PFSK-1 (cell line): Measurements from ENCODE around the gene TJP2.

Source experiments
- FOXP2 ChIP-seq: optimal IDR thresholded peaks from 2 replicates; pipeline ENCODE3; 2011; ENCODE audit warnings: borderline replicate concordance, control low read depth, inconsistent platforms; ENCODE audit not compliant: insufficient read depth; ENCODE audit errors: extremely low read length, extremely low read depth
- POLR2AphosphoS5 ChIP-seq: IDR thresholded peaks from 2 replicates; pipeline ENCODE4 v1.6.1; 2012; ENCODE audit warnings: low read depth, mild to moderate bottlenecking, control low read depth, low read length, moderate library complexity
- REST ChIP-seq, 2 experiments: IDR thresholded peaks; 2 replicates each; pipeline versions ENCODE4 v1.6.1 to v1.8.0; 2011 to 2012; ENCODE audit warnings: low read depth in 2 of 2, low read length in 2 of 2, control low read depth in 1 of 2, inconsistent platforms in 1 of 2, mild to moderate bottlenecking in 1 of 2, moderate library complexity in 1 of 2; ENCODE audit not compliant: insufficient read depth in 1 of 2
- SIN3A ChIP-seq: IDR thresholded peaks from 2 replicates; pipeline ENCODE4 v1.6.1; 2012; ENCODE audit warnings: mild to moderate bottlenecking, low read length, moderate library complexity, borderline replicate concordance; ENCODE audit not compliant: insufficient read depth
- TAF1 ChIP-seq: IDR thresholded peaks from 2 replicates; pipeline ENCODE4 v1.6.1; 2012; ENCODE audit warnings: low read length, control low read depth, borderline replicate concordance; ENCODE audit not compliant: insufficient read depth

TJP2 gene

GRCh38 chr9:69204849-69205248, 30.8 kb downstream of the TJP2 start:
- no peak for TF ChIP-seq TAF1
- no peak for TF ChIP-seq REST (IDR thresholded peaks at IDR 0.05; ENCODE audit: insufficient read depth in 1 of 2, low read depth in 2 of 2, low read length in 2 of 2)
- TF ChIP-seq SIN3A, result no peak
- no peak for TF ChIP-seq FOXP2
- TF ChIP-seq POLR2AphosphoS5, result no peak

GRCh38 chr9:69206047-69206446, 32.0 kb downstream of the TJP2 start:
- TF ChIP-seq SIN3A, result no peak
- no peak for TF ChIP-seq REST (IDR thresholded peaks at IDR 0.05; ENCODE audit: insufficient read depth in 1 of 2, low read depth in 2 of 2, low read length in 2 of 2)
- TF ChIP-seq FOXP2, result no peak
- TF ChIP-seq POLR2AphosphoS5, result no peak
- no peak for TF ChIP-seq TAF1

- TF ChIP-seq SIN3A, result no peak
- TF ChIP-seq TAF1, result no peak
- TF ChIP-seq POLR2AphosphoS5, result no peak
- no peak for TF ChIP-seq REST (IDR thresholded peaks at IDR 0.05; ENCODE audit: insufficient read depth in 1 of 2, low read depth in 2 of 2, low read length in 2 of 2)
- TF ChIP-seq FOXP2, result no peak
Observed at GRCh38 chr9:69207503-69207902, 33.4 kb downstream of the TJP2 start.

- TF ChIP-seq SIN3A, result no peak
- no peak for TF ChIP-seq TAF1
- no peak for TF ChIP-seq FOXP2
Observed at GRCh38 chr9:69211424-69212036, 37.5 kb downstream of the TJP2 start.

- TF ChIP-seq POLR2AphosphoS5, result no peak
- no peak for TF ChIP-seq REST (IDR thresholded peaks at IDR 0.05; ENCODE audit: insufficient read depth in 1 of 2, low read depth in 2 of 2, low read length in 2 of 2)
- no peak for TF ChIP-seq SIN3A
- no peak for TF ChIP-seq FOXP2
- no peak for TF ChIP-seq TAF1
Observed at GRCh38 chr9:69213647-69214046, 39.6 kb downstream of the TJP2 start.

- TF ChIP-seq REST (IDR thresholded peaks at IDR 0.05; ENCODE audit: insufficient read depth in 1 of 2, low read depth in 2 of 2, low read length in 2 of 2) (no peak), FOXP2 (no peak)
Observed at GRCh38 chr9:69214939-69215338, 40.9 kb downstream of the TJP2 start.
